B cell (primary cell): ENCODE data around the gene TSHZ3. TPM values are rescaled to one million over a fixed set of nuclear protein-coding genes. Genes with fewer than 3 reads are reported as not detected.

Experiments
- ATAC-seq: fragments of 200-7000 bp; cut with Tn5 transposase; one replicate; pipeline ENCODE4 v1.10.0; 2021; ENCODE audit warnings: low read depth, mild to moderate bottlenecking, moderate number of reproducible peaks, moderate library complexity
- CTCF ChIA-PET: fragments of 350-600 bp; sonication (Branson Sonifier 250); formaldehyde crosslinking; loops from one replicate; lab custom pipeline; 2021; ENCODE audit warnings: antibody characterized with exemption, inconsistent platforms; lab: Charles Lee
- POLR2A ChIA-PET: fragments of 350-600 bp; sonication (Branson Sonifier 250); formaldehyde crosslinking; loops from one replicate; lab custom pipeline; 2021; ENCODE audit warnings: antibody characterized with exemption; lab: Charles Lee
- DNase-seq: peaks from one replicate; pipeline ENCODE4 v3.0.0; 2013
- H2AFZ ChIP-seq: 2 replicates; pipeline ENCODE4 v1.6.1; 2012; ENCODE audit warnings: mild to moderate bottlenecking, low read depth, low read length; ENCODE audit not compliant: insufficient read depth, poor library complexity, severe bottlenecking
- H3K27ac ChIP-seq, 2 donors: 1 replicate in 1 of 2; 2 replicates in 1 of 2; pipeline ENCODE4 v1.5.1; 2012 to 2013; ENCODE audit warnings: low read length in 2 of 2, mild to moderate bottlenecking in 2 of 2, moderate library complexity in 1 of 2
- H3K27me3 ChIP-seq, 4 experiments: fragments of 200-600 bp in 1 of 4; sonication (generic) in 1 of 4; replicated peaks in 1 of 4; 1 replicate in 2 of 4; 2 replicates in 2 of 4; pipeline versions ENCODE4 v1.6.1 to v1.7.0; 2013 to 2016; ENCODE audit warnings: low read length in 3 of 4, mild to moderate bottlenecking in 2 of 4, mixed read lengths in 1 of 4, moderate library complexity in 1 of 4; ENCODE audit not compliant: insufficient read depth in 4 of 4, control insufficient read depth in 3 of 4; ENCODE audit errors: control extremely low read depth in 1 of 4
- H3K36me3 ChIP-seq, 2 experiments: replicated peaks in 1 of 2; 1 replicate in 1 of 2; 2 replicates in 1 of 2; pipeline versions ENCODE4 v1.6.1 to v1.7.1; 2013; ENCODE audit warnings: low read length in 1 of 2; ENCODE audit not compliant: insufficient read depth in 2 of 2, control insufficient read depth in 1 of 2; ENCODE audit errors: control extremely low read depth in 1 of 2, extremely low read depth in 1 of 2
- H3K4me1 ChIP-seq, 2 donors: fragments of 200-600 bp in 1 of 2; sonication (generic) in 1 of 2; 1 replicate in 1 of 2; 2 replicates in 1 of 2; pipeline versions ENCODE4 v1.5.1 to v1.6.1; 2013 to 2017; ENCODE audit warnings: low read length in 2 of 2; ENCODE audit not compliant: control insufficient read depth in 2 of 2, insufficient read depth in 2 of 2
- H3K4me2 ChIP-seq: replicated peaks from 2 replicates; pipeline ENCODE3; 2012; ENCODE audit warnings: mild to moderate bottlenecking, low read depth, low read length; ENCODE audit not compliant: poor library complexity, severe bottlenecking
- H3K4me3 ChIP-seq, 5 experiments: fragments of 200-600 bp in 1 of 5; sonication (generic) in 1 of 5; 1 replicate in 3 of 5; 2 replicates in 2 of 5; pipeline versions ENCODE4 v1.5.1 to v1.7.0; 2011 to 2016; ENCODE audit warnings: low read length in 4 of 5, mild to moderate bottlenecking in 4 of 5, low read depth in 2 of 5, control low read depth in 1 of 5, moderate library complexity in 1 of 5; ENCODE audit not compliant: insufficient read depth in 1 of 5; ENCODE audit errors: control extremely low read depth in 1 of 5, extremely low read depth in 1 of 5
- H3K79me2 ChIP-seq: fragments of 200-600 bp; sonication (generic); one replicate; pipeline ENCODE4 v1.6.0; 2016; ENCODE audit warnings: low read length; ENCODE audit not compliant: control insufficient read depth, insufficient read depth
- H3K9ac ChIP-seq: fragments of 200-600 bp; sonication (generic); 2 replicates; pipeline ENCODE4 v1.6.1; 2017; ENCODE audit warnings: mild to moderate bottlenecking, low read length, moderate library complexity
- H3K9me3 ChIP-seq, 3 donors: one replicate each; pipeline versions ENCODE4 v1.6.1 to v1.7.1; 2013; ENCODE audit warnings: low read length in 2 of 3; ENCODE audit not compliant: control insufficient read depth in 2 of 3, insufficient read depth in 1 of 3; ENCODE audit errors: control extremely low read depth in 1 of 3
- H4K20me1 ChIP-seq: 2 replicates; pipeline ENCODE4 v1.6.0; 2012; ENCODE audit warnings: mild to moderate bottlenecking, low read length; ENCODE audit not compliant: insufficient read depth, control insufficient read depth, poor library complexity, severe bottlenecking
- H3K27ac Mint-ChIP-seq: one replicate; pipeline ENCODE4 v1.8.0; 2021; ENCODE audit warnings: mixed read lengths
- H3K27me3 Mint-ChIP-seq: one replicate; pipeline ENCODE4 v1.8.0; 2021; ENCODE audit warnings: mixed read lengths
- H3K4me1 Mint-ChIP-seq: one replicate; pipeline ENCODE4 v1.8.0; 2021; ENCODE audit warnings: mixed read lengths
- H3K4me3 Mint-ChIP-seq: one replicate; pipeline ENCODE4 v1.8.0; 2021; ENCODE audit warnings: mixed read lengths
- H3K9me3 Mint-ChIP-seq: one replicate; pipeline ENCODE4 v1.8.0; 2022; ENCODE audit warnings: mixed read lengths; ENCODE audit not compliant: insufficient read depth
- EZH2 ChIP-seq: IDR thresholded peaks from 2 replicates; pipeline ENCODE4 v1.6.1; 2012; ENCODE audit warnings: borderline replicate concordance, low read depth, mild to moderate bottlenecking, moderate library complexity, low read length; ENCODE audit not compliant: insufficient read depth, poor library complexity, severe bottlenecking
- WGBS: methylation state at CpG from one replicate; pipeline ENCODE4 v1.1.5; 2013; ENCODE audit warnings: missing lambda C conversion rate; ENCODE audit not compliant: insufficient coverage; 5-methylcytosine and 5-hydroxymethylcytosine counted together
- intact Hi-C: fragments of 100-400 bp; cut with micrococcal nuclease; formaldehyde crosslinking; loops from one replicate; pipeline ENCODE4 v1.10.0; 2022
- polyA plus RNA-seq: library from polyadenylated mRNA; depleted of rRNA; stranded (reverse); fragments of >200 nt; gene quantifications from 2 replicates; pipeline ENCODE4 v1.2.3, GENCODE V29; 2012
- total RNA-seq, 2 donors: library from RNA; stranded (reverse); fragments of 120-200 nt in 1 of 2; gene quantifications; 1 replicate in 1 of 2; 2 replicates in 1 of 2; pipeline versions ENCODE4 v1.2.3 to v1.2.4, GENCODE V29; 2013 to 2022
- TF ChIP-seq, protein P1 (sequence below): fragments of 200-600 bp; IDR thresholded peaks from one replicate; pipeline ENCODE4 v1.8.0; 2022; ENCODE audit warnings: antibody characterized with exemption, mild to moderate bottlenecking

Gene TSHZ3
- total and polyA plus RNA-seq, 2 donors (not counting 1 experiment from before 2014, with no cell fraction given) = 0.03 to 0.34 TPM

DNA sequence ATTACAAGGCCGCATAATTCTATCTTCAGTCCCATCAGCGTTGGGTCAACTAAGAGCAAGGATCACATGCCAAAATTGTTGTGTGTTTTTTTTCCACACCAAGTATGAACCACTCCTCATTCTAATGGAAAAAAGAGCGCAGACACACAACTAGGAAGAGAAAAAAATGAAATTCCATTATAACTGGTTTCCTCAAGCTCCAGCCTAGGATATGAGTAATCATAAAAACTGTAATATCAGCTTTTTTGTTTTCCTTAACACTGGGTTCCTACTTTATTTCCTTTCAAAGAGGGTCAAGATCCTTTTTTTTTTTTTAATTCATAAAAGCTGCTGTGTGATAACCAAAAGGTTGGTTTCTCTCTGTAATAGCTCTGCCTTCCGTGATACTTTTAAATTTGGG is 19.4 kb downstream of the TSHZ3 start:
- ATAC-seq (no peak), DNase-seq (no peak)
- ChIA-PET CTCF (no interaction called here), POLR2A (no interaction called here)
- Mint-ChIP-seq H3K4me3 (no peak overlapping the region), H3K9me3 (peaks cover 3% of the 10 kb centered on the region), H3K27ac (no peak overlapping the region), H3K4me1 (no peaks in the 10 kb centered on the region), H3K27me3 (peaks cover 4% of the 10 kb centered on the region)
- H3K4me2 ChIP-seq = no peak overlapping the region
- no peaks in the 10 kb centered on the region for H4K20me1 ChIP-seq
- peaks cover 0 to 8% (median 0%) of the 10 kb centered on the region in 3 donors for H3K9me3 ChIP-seq
- no peak overlapping the region for H2AFZ ChIP-seq
- no peaks in the 10 kb centered on the region for H3K4me1 ChIP-seq
- no peak overlapping the region for H3K27ac ChIP-seq
- 100% methylated on average over 1 of the region's 4 CpGs for WGBS
- TF ChIP-seq, protein P1, sequence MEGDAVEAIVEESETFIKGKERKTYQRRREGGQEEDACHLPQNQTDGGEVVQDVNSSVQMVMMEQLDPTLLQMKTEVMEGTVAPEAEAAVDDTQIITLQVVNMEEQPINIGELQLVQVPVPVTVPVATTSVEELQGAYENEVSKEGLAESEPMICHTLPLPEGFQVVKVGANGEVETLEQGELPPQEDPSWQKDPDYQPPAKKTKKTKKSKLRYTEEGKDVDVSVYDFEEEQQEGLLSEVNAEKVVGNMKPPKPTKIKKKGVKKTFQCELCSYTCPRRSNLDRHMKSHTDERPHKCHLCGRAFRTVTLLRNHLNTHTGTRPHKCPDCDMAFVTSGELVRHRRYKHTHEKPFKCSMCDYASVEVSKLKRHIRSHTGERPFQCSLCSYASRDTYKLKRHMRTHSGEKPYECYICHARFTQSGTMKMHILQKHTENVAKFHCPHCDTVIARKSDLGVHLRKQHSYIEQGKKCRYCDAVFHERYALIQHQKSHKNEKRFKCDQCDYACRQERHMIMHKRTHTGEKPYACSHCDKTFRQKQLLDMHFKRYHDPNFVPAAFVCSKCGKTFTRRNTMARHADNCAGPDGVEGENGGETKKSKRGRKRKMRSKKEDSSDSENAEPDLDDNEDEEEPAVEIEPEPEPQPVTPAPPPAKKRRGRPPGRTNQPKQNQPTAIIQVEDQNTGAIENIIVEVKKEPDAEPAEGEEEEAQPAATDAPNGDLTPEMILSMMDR = no peak
- no peak for TF ChIP-seq EZH2
- H3K36me3 ChIP-seq = no peaks in the 10 kb centered on the region
- intact Hi-C loops = no loop called here
- H3K27me3 ChIP-seq = no peaks in the 10 kb centered on the region
- H3K79me2 ChIP-seq = no peaks in the 10 kb centered on the region
- no peak overlapping the region for H3K9ac ChIP-seq
- no peak overlapping the region for H3K4me3 ChIP-seq

DNA sequence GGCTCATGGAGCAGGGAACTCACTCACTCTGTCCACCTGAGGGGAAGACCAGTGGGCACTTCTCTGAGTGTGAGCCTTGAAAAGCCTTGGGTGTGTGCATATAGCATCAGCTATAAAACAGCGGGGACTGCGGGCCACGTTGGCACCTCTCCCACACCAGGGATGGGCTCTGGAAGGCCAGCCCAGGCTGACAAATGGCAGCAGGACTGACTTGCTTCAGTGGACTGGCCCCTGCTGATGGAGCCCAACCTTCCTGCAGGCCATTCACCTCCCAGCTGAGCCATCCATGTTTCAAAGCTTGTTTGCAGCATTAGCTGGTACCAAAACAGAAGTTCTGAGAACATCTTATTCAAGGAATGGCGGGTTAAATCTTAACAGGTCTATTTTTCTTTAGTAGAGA is 21.0 kb downstream of the TSHZ3 start:
- Mint-ChIP-seq H3K4me1 (no peaks in the 10 kb centered on the region), H3K4me3 (no peak overlapping the region), H3K9me3 (peaks cover 3% of the 10 kb centered on the region), H3K27me3 (no peaks in the 10 kb centered on the region), H3K27ac (no peak overlapping the region)
- no peak overlapping the region for H3K9ac ChIP-seq
- ChIA-PET POLR2A (no interaction called here), CTCF (no interaction called here)
- WGBS = 96% methylated on average over 3 of the region's 4 CpGs
- H2AFZ ChIP-seq = no peak overlapping the region
- H3K9me3 ChIP-seq = peaks cover 0 to 8% (median 0%) of the 10 kb centered on the region in 3 donors
- no peaks in the 10 kb centered on the region for H3K4me1 ChIP-seq
- H3K27me3 ChIP-seq = no peaks in the 10 kb centered on the region
- H3K4me3 ChIP-seq = no peak overlapping the region
- no peaks in the 10 kb centered on the region for H4K20me1 ChIP-seq
- DNase-seq (no peak), ATAC-seq (no peak)
- H3K4me2 ChIP-seq = no peak overlapping the region
- no peak overlapping the region for H3K27ac ChIP-seq
- H3K79me2 ChIP-seq = no peaks in the 10 kb centered on the region
- H3K36me3 ChIP-seq = no peaks in the 10 kb centered on the region
- intact Hi-C loops = no loop called here
- TF ChIP-seq, protein P1 = no peak
- no peak for TF ChIP-seq EZH2
